HG03064 (cell line): ENCODE data around the gene ADCY10.
"Not testable (repeated sequence)": the region's sequence is repeated elsewhere in the genome, so short reads cannot be mapped to it uniquely, and the experiment has no call there.

Experiments used
- ATAC-seq: cut with Tn5 transposase; IDR thresholded peaks from one replicate; pipeline ENCODE4 v1.9.1; 2021; ENCODE audit warnings: low read depth; ENCODE audit not compliant: unreplicated experiment

ADCY10 gene

GRCh38 chr1:167913895-167914496, at the start of gene ADCY10:
Gene ADCY10 (minus strand): TSS chr1:167914134. CDS start chr1:167905140, 8,994 bp downstream.
- no peak for ATAC-seq

- ATAC-seq, result no peak
Measured at GRCh38 chr1:167957710-167958109, 43.8 kb upstream of the ADCY10 start.

- no peak for ATAC-seq
Measured at GRCh38 chr1:167955915-167956314, 42.0 kb upstream of the ADCY10 start.

GRCh38 chr1:167950569-167950968, 36.6 kb upstream of the ADCY10 start:
- no peak for ATAC-seq

- no peak for ATAC-seq
Measured at GRCh38 chr1:167949785-167950184, 35.9 kb upstream of the ADCY10 start.

- no peak for ATAC-seq
Measured at GRCh38 chr1:167947733-167948132, 33.8 kb upstream of the ADCY10 start.

- no peak for ATAC-seq
Measured at GRCh38 chr1:167943541-167943940, 29.6 kb upstream of the ADCY10 start.

GRCh38 chr1:167940264-167940663, 26.3 kb upstream of the ADCY10 start:
- no peak for ATAC-seq

- no peak for ATAC-seq
Measured at GRCh38 chr1:167938080-167938636, 24.2 kb upstream of the ADCY10 start.

GRCh38 chr1:167937709-167938010, 23.7 kb upstream of the ADCY10 start:
- ATAC-seq, result no peak

GRCh38 chr1:167936930-167937708, 23.2 kb upstream of the ADCY10 start, which contains the start of gene MPC2:
Gene MPC2 (minus strand): TSS chr1:167937072. CDS start chr1:167935841, 1,231 bp downstream.
- peak; percentile 7 for ATAC-seq

- peak; percentile 73 for ATAC-seq
Measured at GRCh38 chr1:167936068-167936929, 22.4 kb upstream of the ADCY10 start, which contains the start of gene DCAF6. Gene DCAF6 (plus strand): TSS chr1:167936683. CDS start chr1:167936912, 229 bp downstream.

- ATAC-seq, result peak; percentile 6
Measured at GRCh38 chr1:167935216-167936067, 21.5 kb upstream of the ADCY10 start.

- ATAC-seq, result no peak
Measured at GRCh38 chr1:167934426-167935215, 20.7 kb upstream of the ADCY10 start.

GRCh38 chr1:167933788-167934187, 19.9 kb upstream of the ADCY10 start:
- no peak for ATAC-seq

GRCh38 chr1:167929725-167930124, 15.8 kb upstream of the ADCY10 start:
- ATAC-seq, result no peak

GRCh38 chr1:167928919-167929318, 15.0 kb upstream of the ADCY10 start:
- not testable (repeated sequence) for ATAC-seq

- no peak for ATAC-seq
Measured at GRCh38 chr1:167928457-167928852, 14.5 kb upstream of the ADCY10 start.
